K562 (cell line): ENCODE measurements around the gene FAM118B. TPM values are rescaled to one million over a fixed set of nuclear protein-coding genes. Genes with fewer than 3 reads are reported as not detected.

Source experiments
- ATF6 ChIP-seq: sonication (generic); formaldehyde crosslinking; IDR thresholded peaks from 2 replicates; pipeline ENCODE4 v1.4.0; 2020; ENCODE audit warnings: mild to moderate bottlenecking, missing genetic modification reagents
- CBFA2T2 ChIP-seq: fragments of 450-650 bp; conservative IDR thresholded peaks from 2 replicates; pipeline ENCODE4 v1.6.1; 2017; ENCODE audit warnings: mild to moderate bottlenecking
- CEBPB ChIP-seq: fragments of 450-650 bp; IDR thresholded peaks from 2 replicates; pipeline ENCODE4 v1.6.1; 2016; ENCODE audit warnings: missing genetic modification characterization, missing compliant biosample characterization
- DPF2 ChIP-seq: fragments of 450-650 bp; IDR thresholded peaks from 2 replicates; pipeline ENCODE4 v1.6.1; 2016
- FOXK2 ChIP-seq, 2 experiments: fragments of 450-650 bp; IDR thresholded peaks in 1 of 2; conservative IDR thresholded peaks in 1 of 2; 2 replicates each; pipeline ENCODE4 v1.6.1; 2016; ENCODE audit warnings: low read depth in 2 of 2, mild to moderate bottlenecking in 1 of 2
- GATA2 ChIP-seq: sonication (generic); formaldehyde crosslinking; IDR thresholded peaks from 2 replicates; pipeline ENCODE4 v1.4.0; 2020; ENCODE audit warnings: mild to moderate bottlenecking, missing genetic modification reagents
- TCF3 ChIP-seq: sonication (generic); formaldehyde crosslinking; IDR thresholded peaks from 2 replicates; pipeline ENCODE4 v1.4.0; 2020; ENCODE audit warnings: mild to moderate bottlenecking, missing genetic modification reagents
- TEAD4 ChIP-seq, 2 experiments: sonication (generic) in 1 of 2; formaldehyde crosslinking in 1 of 2; IDR thresholded peaks; 2 replicates each; pipeline versions ENCODE4 v1.6.1 to v1.8.0; 2012 to 2022; ENCODE audit warnings: borderline replicate concordance in 1 of 2, inconsistent platforms in 1 of 2, low read length in 1 of 2, mild to moderate bottlenecking in 1 of 2, missing genetic modification reagents in 1 of 2
- polyA plus RNA-seq, 8 experiments: library from polyadenylated mRNA; depleted of rRNA in 4 of 8; stranded (reverse) in 5 of 8; unstranded in 3 of 8; fragments of >200 nt; fragmentation: Nextera tagmentation in 2 of 8; fragmentation: Illumina TruSeq in 1 of 8; extraction: Ambion mirVana in 2 of 8; extraction: Trizol in 1 of 8; gene quantifications; 2 replicates each; pipeline versions ENCODE4 v1.2.1 to v1.2.3, GENCODE V29; 2011 to 2014; ENCODE audit warnings: inconsistent platforms in 1 of 8, missing spikeins in 1 of 8
- total RNA-seq, 7 experiments: library from RNA; depleted of rRNA in 6 of 7; stranded (reverse); fragments of >200 nt in 6 of 7; fragmentation: Illumina TruSeq in 2 of 7; extraction: Trizol in 2 of 7; gene quantifications; 2 replicates each; pipeline versions ENCODE4 v1.2.1 to v1.2.3, GENCODE V29; 2011 to 2021; ENCODE audit warnings: low replicate concordance in 1 of 7
- TF ChIP-seq, protein P1 (sequence below): fragments of 450-650 bp; IDR thresholded peaks from 2 replicates; pipeline ENCODE4 v1.6.1; 2016; ENCODE audit warnings: low read depth, mild to moderate bottlenecking, moderate library complexity
- TF ChIP-seq, protein P2 (sequence below): fragments of 250-450 bp; sonication (Bioruptor Pico); IDR thresholded peaks from 2 replicates; pipeline ENCODE4 v1.4.0; 2020; ENCODE audit warnings: mild to moderate bottlenecking, moderate library complexity

FAM118B gene
- total and polyA plus RNA-seq, 9 of the 15 experiments (the other 6 are each of a cell fraction or from before 2014, with no cell fraction given) = 12.0 to 49.0 (median 22.1) TPM

DNA sequence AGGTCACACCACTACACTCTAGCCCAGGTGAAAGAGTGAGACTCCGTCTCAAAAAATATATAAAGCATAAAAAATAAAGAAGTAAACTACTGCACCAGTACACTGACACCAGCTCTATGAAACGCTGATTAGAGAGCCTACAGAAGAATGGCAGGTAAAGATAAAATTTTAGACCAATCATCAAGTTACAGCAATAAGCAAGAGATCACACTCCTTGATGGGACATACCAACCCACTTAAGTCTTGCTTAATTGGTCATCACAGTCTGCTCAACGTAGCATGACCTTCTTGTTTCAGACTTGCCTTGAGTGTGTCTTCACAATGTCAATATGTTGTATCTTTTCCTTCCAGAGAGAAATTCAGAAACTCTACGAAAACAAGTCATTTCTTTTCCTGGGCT is 44.6 kb downstream of the FAM118B start (continued):
- TF ChIP-seq CEBPB (tag) (0 out of 2 replicates have a peak, but pooled peaks have one; percentile 33), DPF2 (peak; percentile 49; the same call in 1 of the 2 replicates), CBFA2T2 (peak; percentile 27; the same call in 1 of the 2 replicates), FOXK2 (conservative IDR thresholded peaks at IDR 0.05 in 1 of 2, IDR thresholded peaks at IDR 0.05 in 1 of 2; ENCODE audit: low read depth in 2 of 2) (0 out of 4 replicates have a peak, but pooled peaks of 1 of the 2 experiments have one; percentile 33), ATF6 (CRISPR knock-in tag) (no peak), GATA2 (CRISPR knock-in tag) (no peak), TCF3 (CRISPR knock-in tag) (peak; percentile 45; the same call in 1 of the 2 replicates), TEAD4 (IDR thresholded peaks at IDR 0.05; ENCODE audit: low read length) (peak; percentile 49; the same call in 1 of the 2 replicates), TEAD4 (CRISPR knock-in tag; IDR thresholded peaks at IDR 0.05; ENCODE audit: borderline replicate concordance) (no peak)
- TF ChIP-seq, protein P1, sequence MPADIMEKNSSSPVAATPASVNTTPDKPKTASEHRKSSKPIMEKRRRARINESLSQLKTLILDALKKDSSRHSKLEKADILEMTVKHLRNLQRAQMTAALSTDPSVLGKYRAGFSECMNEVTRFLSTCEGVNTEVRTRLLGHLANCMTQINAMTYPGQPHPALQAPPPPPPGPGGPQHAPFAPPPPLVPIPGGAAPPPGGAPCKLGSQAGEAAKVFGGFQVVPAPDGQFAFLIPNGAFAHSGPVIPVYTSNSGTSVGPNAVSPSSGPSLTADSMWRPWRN = no peak
- TF ChIP-seq, protein P2, sequence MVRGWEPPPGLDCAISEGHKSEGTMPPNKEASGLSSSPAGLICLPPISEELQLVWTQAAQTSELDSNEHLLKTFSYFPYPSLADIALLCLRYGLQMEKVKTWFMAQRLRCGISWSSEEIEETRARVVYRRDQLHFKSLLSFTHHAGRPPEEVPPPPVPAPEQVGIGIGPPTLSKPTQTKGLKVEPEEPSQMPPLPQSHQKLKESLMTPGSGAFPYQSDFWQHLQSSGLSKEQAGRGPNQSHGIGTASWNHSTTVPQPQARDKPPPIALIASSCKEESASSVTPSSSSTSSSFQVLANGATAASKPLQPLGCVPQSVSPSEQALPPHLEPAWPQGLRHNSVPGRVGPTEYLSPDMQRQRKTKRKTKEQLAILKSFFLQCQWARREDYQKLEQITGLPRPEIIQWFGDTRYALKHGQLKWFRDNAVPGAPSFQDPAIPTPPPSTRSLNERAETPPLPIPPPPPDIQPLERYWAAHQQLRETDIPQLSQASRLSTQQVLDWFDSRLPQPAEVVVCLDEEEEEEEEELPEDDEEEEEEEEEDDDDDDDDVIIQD (CRISPR knock-in tag) = no peak
